ENCODE data around the gene NOS1. TPM values are rescaled to one million over a fixed set of nuclear protein-coding genes. Genes with fewer than 3 reads are reported as not detected.
A peak's percentile ranks its signal among the peaks of the same experiment; 100 is the strongest.

NOS1 gene
- under 0.01 and 0.01 TPM in 2 replicates for polyA plus RNA-seq (2013)

DNA sequence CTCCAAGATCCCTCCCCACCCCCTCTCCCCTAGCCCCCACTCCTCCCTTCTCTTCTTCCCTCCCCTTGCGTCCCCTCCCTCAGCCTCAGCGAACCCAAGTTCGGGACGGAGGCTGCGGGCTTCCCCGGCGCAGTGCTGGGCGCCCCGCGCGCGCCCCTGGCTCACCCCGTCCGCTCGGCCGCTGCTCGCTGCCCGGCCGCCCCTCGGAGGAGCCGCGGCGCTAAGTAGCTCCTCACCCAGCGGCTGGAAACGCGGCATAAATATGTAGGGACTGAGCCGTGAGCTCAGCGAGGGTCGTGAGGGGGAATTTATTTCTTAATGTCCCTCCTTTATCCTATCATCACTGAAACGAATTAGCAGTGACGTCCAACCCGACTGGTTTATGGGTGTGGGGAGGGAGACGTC is at the start of gene NOS1:
Gene NOS1, minus strand, starts transcription at position 280 of the 405 bp plus-strand sequence. CDS start 30,557 bp downstream, outside the sequence.
- H3K4me1 ChIP-seq (ENCODE audit: control insufficient read depth in 1 of 2, insufficient read depth in 2 of 2, low read length in 2 of 2): no peaks in the 10 kb centered on the region
- no peak within 1 kb of the TSS for H4K12ac ChIP-seq (ENCODE audit: low read depth, low read length)
- H2BK12ac ChIP-seq (ENCODE audit: low read length): no peak within 1 kb of the TSS
- H3K4ac ChIP-seq (ENCODE audit: low read depth, low read length): no peak within 1 kb of the TSS
- no peak within 1 kb of the TSS for H2AFZ ChIP-seq (ENCODE audit: insufficient read depth, low read length, poor library complexity)
- no peaks in the 10 kb centered on the region for H3K79me1 ChIP-seq (ENCODE audit: low read length)
- no peak within 1 kb of the TSS for H3K27ac ChIP-seq (ENCODE audit: low read depth, low read length)
- H3K9ac ChIP-seq (ENCODE audit: low read length): no peak within 1 kb of the TSS
- no peak within 1 kb of the TSS for H3K4me3 ChIP-seq (ENCODE audit: low read depth, low read length)
- no peak within 1 kb of the TSS for H4K8ac ChIP-seq (ENCODE audit: low read depth, low read length)
- H3K14ac ChIP-seq (ENCODE audit: low read length): no peak within 1 kb of the TSS
- no peak within 1 kb of the TSS for H2AK5ac ChIP-seq (ENCODE audit: low read length)
- H3K36me3 ChIP-seq (ENCODE audit: control insufficient read depth in 1 of 2, insufficient read depth in 2 of 2, low read length in 2 of 2): no peaks in the 10 kb centered on the region
- H3K79me2 ChIP-seq (ENCODE audit: control insufficient read depth, insufficient read depth, low read length, poor library complexity): no peaks in the 10 kb centered on the region
- no peak within 1 kb of the TSS for H2BK120ac ChIP-seq (ENCODE audit: insufficient read depth, low read length, poor library complexity)
- peak within 1 kb of the TSS; percentile 36 for H3K4me2 ChIP-seq (ENCODE audit: low read length)
- no peak within 1 kb of the TSS for H3K23ac ChIP-seq (ENCODE audit: low read length)
- no peak within 1 kb of the TSS for H2BK5ac ChIP-seq (ENCODE audit: low read depth, low read length, poor library complexity)
- WGBS (ENCODE audit: extremely low coverage, insufficient coverage, insufficient read length): no CpG with 5 or more reads among the region's 33 CpGs
- H3K9me3 ChIP-seq (ENCODE audit: insufficient read depth, low read depth, low read length): peaks cover 2% of the 10 kb centered on the region
- H3K27me3 ChIP-seq (ENCODE audit: insufficient read depth, low read length): peaks cover 52% of the 10 kb centered on the region
- no peak for DNase-seq
- no peak within 1 kb of the TSS for H4K91ac ChIP-seq (ENCODE audit: low read depth, low read length)
- H3K18ac ChIP-seq (ENCODE audit: low read length): no peak within 1 kb of the TSS

GRCh38 chr12:117409286-117409685 is 47.9 kb upstream of the NOS1 start:
- no peak overlapping the region for H2BK12ac ChIP-seq (ENCODE audit: low read length)
- H3K9me3 ChIP-seq (ENCODE audit: insufficient read depth, low read depth, low read length): peaks cover 1% of the 10 kb centered on the region
- no peak overlapping the region for H3K27ac ChIP-seq (ENCODE audit: low read depth, low read length)
- no peak overlapping the region for H2BK5ac ChIP-seq (ENCODE audit: low read depth, low read length, poor library complexity)
- H4K91ac ChIP-seq (ENCODE audit: low read depth, low read length): no peak overlapping the region
- H2AK5ac ChIP-seq (ENCODE audit: low read length): no peak overlapping the region
- no peak overlapping the region for H2BK120ac ChIP-seq (ENCODE audit: insufficient read depth, low read length, poor library complexity)
- no peak overlapping the region for H3K4me2 ChIP-seq (ENCODE audit: low read length)
- H4K12ac ChIP-seq (ENCODE audit: low read depth, low read length): no peak overlapping the region
- H3K4me3 ChIP-seq (ENCODE audit: low read depth, low read length): peak overlapping the region; percentile 48
- no peaks in the 10 kb centered on the region for H3K27me3 ChIP-seq (ENCODE audit: insufficient read depth, low read length)
- no peak overlapping the region for H2AFZ ChIP-seq (ENCODE audit: insufficient read depth, low read length, poor library complexity)
- H3K4ac ChIP-seq (ENCODE audit: low read depth, low read length): no peak overlapping the region
- no peak overlapping the region for H3K14ac ChIP-seq (ENCODE audit: low read length)
- H3K79me2 ChIP-seq (ENCODE audit: control insufficient read depth, insufficient read depth, low read length, poor library complexity): no peaks in the 10 kb centered on the region
- H3K4me1 ChIP-seq (ENCODE audit: control insufficient read depth in 1 of 2, insufficient read depth in 2 of 2, low read length in 2 of 2): peaks cover 0 to 2% of the 10 kb centered on the region in 2 experiments
- H4K8ac ChIP-seq (ENCODE audit: low read depth, low read length): no peak overlapping the region
- no peak overlapping the region for H3K18ac ChIP-seq (ENCODE audit: low read length)
- H3K23ac ChIP-seq (ENCODE audit: low read length): no peak overlapping the region
- no peaks in the 10 kb centered on the region for H3K36me3 ChIP-seq (ENCODE audit: control insufficient read depth in 1 of 2, insufficient read depth in 2 of 2, low read length in 2 of 2)
- no peaks in the 10 kb centered on the region for H3K79me1 ChIP-seq (ENCODE audit: low read length)
- peak overlapping the region; percentile 36 for H3K9ac ChIP-seq (ENCODE audit: low read length)
- no peak for DNase-seq

DNA sequence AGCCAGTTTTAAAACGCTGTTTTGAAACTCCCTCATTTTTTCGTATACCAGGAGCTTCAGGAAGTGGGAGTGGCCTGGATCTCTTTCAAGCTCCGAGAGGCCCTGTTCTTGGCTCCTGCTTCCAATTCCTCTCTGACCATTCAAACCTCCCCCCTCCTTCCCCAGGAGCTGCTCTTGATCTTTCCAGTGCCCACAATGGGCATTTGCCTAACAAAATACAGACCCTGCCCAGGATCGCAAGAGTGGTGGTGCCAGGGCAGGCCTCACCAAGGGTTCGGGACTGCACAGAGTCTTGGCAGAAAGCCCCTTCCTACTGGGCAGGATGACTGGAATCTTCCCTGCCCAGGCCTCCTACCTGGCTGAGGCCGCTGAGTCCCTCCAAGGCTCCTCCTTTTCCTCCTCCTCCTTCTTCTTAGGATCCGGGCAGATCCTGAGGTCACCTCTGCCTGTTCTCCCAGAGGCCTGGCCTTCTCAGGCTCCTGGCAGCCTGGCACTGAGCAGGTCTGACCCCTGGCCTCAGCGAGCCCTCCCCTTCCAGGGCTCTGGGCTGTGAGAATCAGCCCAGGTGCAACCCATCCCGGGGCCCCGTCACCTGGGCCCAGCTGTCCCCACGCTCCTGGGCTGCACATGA is 46.9 kb upstream of the NOS1 start:
- H3K23ac ChIP-seq (ENCODE audit: low read length): no peak overlapping the region
- no CpG with 5 or more reads among the region's 11 CpGs for WGBS (ENCODE audit: extremely low coverage, insufficient coverage, insufficient read length)
- peaks cover 1% of the 10 kb centered on the region for H3K9me3 ChIP-seq (ENCODE audit: insufficient read depth, low read depth, low read length)
- H3K79me1 ChIP-seq (ENCODE audit: low read length): no peaks in the 10 kb centered on the region
- H3K4me3 ChIP-seq (ENCODE audit: low read depth, low read length): no peak overlapping the region
- no peak overlapping the region for H3K9ac ChIP-seq (ENCODE audit: low read length)
- H3K4me1 ChIP-seq (ENCODE audit: control insufficient read depth in 1 of 2, insufficient read depth in 2 of 2, low read length in 2 of 2): peaks cover 0 to 2% of the 10 kb centered on the region in 2 experiments
- H2BK5ac ChIP-seq (ENCODE audit: low read depth, low read length, poor library complexity): no peak overlapping the region
- H2AFZ ChIP-seq (ENCODE audit: insufficient read depth, low read length, poor library complexity): no peak overlapping the region
- H4K12ac ChIP-seq (ENCODE audit: low read depth, low read length): no peak overlapping the region
- no peak overlapping the region for H3K18ac ChIP-seq (ENCODE audit: low read length)
- H3K4ac ChIP-seq (ENCODE audit: low read depth, low read length): no peak overlapping the region
- no peak overlapping the region for H2AK5ac ChIP-seq (ENCODE audit: low read length)
- no peaks in the 10 kb centered on the region for H3K79me2 ChIP-seq (ENCODE audit: control insufficient read depth, insufficient read depth, low read length, poor library complexity)
- no peak overlapping the region for H3K4me2 ChIP-seq (ENCODE audit: low read length)
- DNase-seq: peak in 1 of 2 donors; percentile 54
- H4K91ac ChIP-seq (ENCODE audit: low read depth, low read length): no peak overlapping the region
- no peak overlapping the region for H2BK120ac ChIP-seq (ENCODE audit: insufficient read depth, low read length, poor library complexity)
- no peaks in the 10 kb centered on the region for H3K27me3 ChIP-seq (ENCODE audit: insufficient read depth, low read length)
- no peaks in the 10 kb centered on the region for H3K36me3 ChIP-seq (ENCODE audit: control insufficient read depth in 1 of 2, insufficient read depth in 2 of 2, low read length in 2 of 2)
- H2BK12ac ChIP-seq (ENCODE audit: low read length): no peak overlapping the region
- no peak overlapping the region for H3K27ac ChIP-seq (ENCODE audit: low read depth, low read length)
- H4K8ac ChIP-seq (ENCODE audit: low read depth, low read length): no peak overlapping the region
- H3K14ac ChIP-seq (ENCODE audit: low read length): no peak overlapping the region

DNA sequence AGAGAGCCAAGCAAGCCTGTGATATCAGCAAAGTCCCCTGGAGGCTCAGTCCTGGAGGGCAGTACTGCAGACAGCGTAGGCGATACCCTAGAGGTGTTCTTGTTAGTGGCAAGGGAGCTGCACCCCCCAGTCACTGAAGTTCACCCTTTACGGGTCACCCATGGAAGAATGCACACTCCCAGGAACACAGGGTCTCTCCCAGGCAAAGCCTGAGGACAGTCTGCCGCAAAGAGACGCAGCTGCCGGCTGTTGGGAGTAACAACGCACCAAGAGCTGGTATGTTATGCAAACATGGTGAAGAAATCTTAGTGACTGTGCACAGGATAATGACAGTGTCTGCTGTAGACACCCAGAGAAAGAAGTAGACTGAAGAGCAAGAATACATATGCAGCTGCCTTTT is 43.5 kb upstream of the NOS1 start:
- no peaks in the 10 kb centered on the region for H3K27me3 ChIP-seq (ENCODE audit: insufficient read depth, low read length)
- H3K14ac ChIP-seq (ENCODE audit: low read length): no peak overlapping the region
- no peak overlapping the region for H2AFZ ChIP-seq (ENCODE audit: insufficient read depth, low read length, poor library complexity)
- H3K4me3 ChIP-seq (ENCODE audit: low read depth, low read length): no peak overlapping the region
- no peaks in the 10 kb centered on the region for H3K79me2 ChIP-seq (ENCODE audit: control insufficient read depth, insufficient read depth, low read length, poor library complexity)
- no peak overlapping the region for H2BK120ac ChIP-seq (ENCODE audit: insufficient read depth, low read length, poor library complexity)
- peak; percentile 85 to 93 for DNase-seq
- H3K79me1 ChIP-seq (ENCODE audit: low read length): no peaks in the 10 kb centered on the region
- H2BK12ac ChIP-seq (ENCODE audit: low read length): no peak overlapping the region
- H3K4me2 ChIP-seq (ENCODE audit: low read length): no peak overlapping the region
- H3K4ac ChIP-seq (ENCODE audit: low read depth, low read length): no peak overlapping the region
- no peaks in the 10 kb centered on the region for H3K36me3 ChIP-seq (ENCODE audit: control insufficient read depth in 1 of 2, insufficient read depth in 2 of 2, low read length in 2 of 2)
- no CpG with 5 or more reads among the region's 7 CpGs for WGBS (ENCODE audit: extremely low coverage, insufficient coverage, insufficient read length)
- no peak overlapping the region for H3K9ac ChIP-seq (ENCODE audit: low read length)
- H3K9me3 ChIP-seq (ENCODE audit: insufficient read depth, low read depth, low read length): peaks cover 1% of the 10 kb centered on the region
- no peak overlapping the region for H4K91ac ChIP-seq (ENCODE audit: low read depth, low read length)
- H2AK5ac ChIP-seq (ENCODE audit: low read length): no peak overlapping the region
- no peak overlapping the region for H3K18ac ChIP-seq (ENCODE audit: low read length)
- H3K23ac ChIP-seq (ENCODE audit: low read length): no peak overlapping the region
- H3K4me1 ChIP-seq (ENCODE audit: control insufficient read depth in 1 of 2, insufficient read depth in 2 of 2, low read length in 2 of 2): peaks cover 0 to 2% of the 10 kb centered on the region in 2 experiments
- no peak overlapping the region for H2BK5ac ChIP-seq (ENCODE audit: low read depth, low read length, poor library complexity)
- no peak overlapping the region for H3K27ac ChIP-seq (ENCODE audit: low read depth, low read length)
- H4K8ac ChIP-seq (ENCODE audit: low read depth, low read length): no peak overlapping the region
- H4K12ac ChIP-seq (ENCODE audit: low read depth, low read length): no peak overlapping the region

Measured in trophoblast cell (in vitro differentiated cells and primary cell).